ENCODE measurements around the gene CCDC92. TPM values are rescaled to one million over a fixed set of nuclear protein-coding genes. Genes with fewer than 3 reads are reported as not detected.

Gene CCDC92
- total and polyA plus RNA-seq, 2 of the 8 experiments (the other 6 are each of a cell fraction or from before 2014, with no cell fraction given) = 0.43 to 0.51 TPM

- no peak for TF ChIP-seq EP300 (IDR thresholded peaks at IDR 0.05; ENCODE audit: borderline replicate concordance in 1 of 2, low read depth in 2 of 2, low read length in 2 of 2)
- TF ChIP-seq RAD21 (IDR thresholded peaks at IDR 0.05 in 1 of 2, conservative IDR thresholded peaks at IDR 0.05 in 1 of 2; ENCODE audit: low read depth in 2 of 2, low read length in 2 of 2) = peak; percentile 89 to 93
These were observed 11.3 kb upstream of the CCDC92 start (continued) for GRCh38 chr12:123983822-123984485.
